NOMO-1 (cell line): ENCODE results near the gene TANK.
A peak's percentile ranks its signal among the peaks of the same experiment; 100 is the strongest.
"Not testable (repeated sequence)": the region's sequence is repeated elsewhere in the genome, so short reads cannot be mapped to it uniquely, and the experiment has no call there.

Experiments
- DNase-seq, 2 experiments: peaks; one replicate each; lab custom pipeline; 2025; ENCODE audit not compliant: unreplicated experiment in 2 of 2; lab: John Stamatoyannopoulos, UW

The TANK gene

DNA sequence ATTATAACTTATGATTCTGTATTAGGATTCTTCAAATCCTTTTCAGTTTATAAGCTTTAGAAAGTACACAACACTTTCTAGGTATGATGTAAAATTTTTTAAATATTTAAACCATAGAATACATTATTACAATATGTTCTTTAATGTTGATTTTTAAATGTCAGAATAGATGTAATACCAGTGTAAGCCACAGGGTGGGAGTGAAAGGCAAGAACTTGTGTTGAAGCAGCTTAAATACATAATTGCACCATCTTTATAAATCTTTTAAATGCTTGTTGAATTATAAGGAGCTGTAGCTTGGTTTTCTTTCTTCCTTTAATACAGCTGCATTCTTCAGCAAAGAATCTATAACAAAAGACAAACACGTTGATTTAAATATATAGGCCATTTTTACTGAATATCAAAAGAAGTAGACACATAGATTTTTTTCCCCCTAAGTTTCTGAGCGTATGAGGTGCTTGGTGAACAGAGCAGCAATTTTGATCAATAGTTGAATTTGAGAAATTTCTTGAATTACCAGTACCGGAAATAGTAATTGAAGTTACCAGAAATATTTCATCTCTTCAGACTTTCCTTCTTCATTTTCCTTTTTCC, 63.0 kb downstream of the TANK start:
- peak in 1 of 2 experiments; percentile 35 for DNase-seq

DNA sequence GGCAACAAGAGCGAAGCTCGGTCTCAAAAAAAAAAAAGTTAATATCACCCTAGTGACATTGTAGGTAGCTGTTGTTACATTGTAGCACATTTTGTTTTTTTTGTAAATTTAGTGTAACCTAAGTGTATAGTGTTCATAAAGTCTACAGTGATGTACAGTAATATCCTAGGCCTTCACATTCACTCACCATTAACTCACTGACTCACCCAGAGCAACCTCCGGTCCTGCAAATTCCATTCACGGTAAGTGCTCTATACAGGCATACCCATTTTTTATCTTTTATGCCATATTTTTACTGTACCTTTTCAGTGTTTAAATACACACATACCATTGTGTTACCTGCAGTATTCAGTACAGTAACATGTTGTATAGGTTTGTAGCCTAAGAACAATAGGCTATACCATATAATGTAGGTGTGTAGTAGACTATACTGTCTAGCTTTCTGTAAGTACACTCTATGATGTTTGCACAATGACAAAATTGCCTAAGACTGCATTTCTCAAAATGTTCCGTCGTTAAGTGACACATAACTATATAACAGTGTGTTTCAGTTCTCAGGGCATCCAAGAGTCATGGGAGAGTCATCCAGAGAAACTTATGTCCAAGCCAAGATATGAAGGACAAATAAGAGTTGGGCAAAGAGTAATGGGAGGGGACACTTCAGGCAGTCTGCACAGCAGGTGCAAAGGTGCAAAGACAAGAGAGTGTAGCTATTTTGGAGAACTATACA, 68.4 kb downstream of the TANK start:
- DNase-seq, result no peak

DNA sequence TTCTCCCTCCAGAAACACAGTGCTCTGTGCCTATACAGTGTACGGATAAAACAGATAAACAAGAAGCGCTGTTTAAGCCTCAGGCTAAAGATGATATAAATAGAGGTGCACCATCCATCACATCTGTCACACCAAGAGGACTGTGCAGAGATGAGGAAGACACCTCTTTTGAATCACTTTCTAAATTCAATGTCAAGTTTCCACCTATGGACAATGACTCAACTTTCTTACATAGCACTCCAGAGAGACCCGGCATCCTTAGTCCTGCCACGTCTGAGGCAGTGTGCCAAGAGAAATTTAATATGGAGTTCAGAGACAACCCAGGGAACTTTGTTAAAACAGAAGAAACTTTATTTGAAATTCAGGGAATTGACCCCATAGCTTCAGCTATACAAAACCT, 70.7 kb downstream of the TANK start:
- no peak for DNase-seq

DNA sequence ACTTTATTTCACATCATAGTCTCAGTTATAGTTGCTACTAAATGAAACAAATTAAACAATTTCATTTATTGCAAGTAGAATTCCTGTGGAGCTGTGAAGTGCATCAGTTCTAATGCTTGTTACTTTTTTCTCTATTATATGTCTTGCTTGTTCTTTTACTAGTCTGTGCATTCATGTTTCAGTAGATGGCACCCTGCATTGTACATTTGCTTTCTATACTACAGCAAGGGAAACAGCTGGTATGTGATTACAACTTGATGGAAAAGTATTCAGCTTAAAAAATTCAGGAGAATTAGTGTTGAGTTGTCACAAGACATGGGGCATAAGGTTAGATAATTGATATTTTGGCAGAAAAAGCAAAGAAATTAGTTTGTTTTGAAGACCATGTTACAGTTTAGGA, 72.3 kb downstream of the TANK start:
- DNase-seq, result no peak

DNA sequence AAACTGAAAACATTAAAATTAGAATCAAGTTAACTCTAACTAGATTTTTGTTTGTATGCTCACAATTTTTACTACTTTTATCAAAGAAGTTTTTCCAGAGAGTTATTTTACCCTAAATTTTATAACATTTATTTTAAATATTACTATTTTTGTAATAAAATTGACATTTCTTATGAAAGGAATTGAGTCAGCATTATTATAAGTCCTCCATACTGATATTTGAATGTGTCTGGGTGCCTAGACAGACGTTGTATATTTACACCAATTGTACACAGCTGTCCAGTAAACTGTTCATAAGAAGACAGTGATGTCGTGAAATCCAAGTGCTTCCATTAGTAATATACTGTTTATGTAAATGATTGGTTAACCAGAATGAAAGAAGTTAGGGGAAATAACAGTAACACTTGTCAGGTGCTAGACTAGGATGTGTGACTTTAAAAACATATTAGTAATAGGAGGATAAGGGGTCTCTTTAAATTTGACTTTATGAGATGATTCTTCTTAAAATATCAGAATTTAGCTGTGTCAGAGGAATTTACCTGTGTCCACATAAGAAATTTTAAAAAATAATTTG, 73.7 kb downstream of the TANK start:
- DNase-seq, result no peak

DNA sequence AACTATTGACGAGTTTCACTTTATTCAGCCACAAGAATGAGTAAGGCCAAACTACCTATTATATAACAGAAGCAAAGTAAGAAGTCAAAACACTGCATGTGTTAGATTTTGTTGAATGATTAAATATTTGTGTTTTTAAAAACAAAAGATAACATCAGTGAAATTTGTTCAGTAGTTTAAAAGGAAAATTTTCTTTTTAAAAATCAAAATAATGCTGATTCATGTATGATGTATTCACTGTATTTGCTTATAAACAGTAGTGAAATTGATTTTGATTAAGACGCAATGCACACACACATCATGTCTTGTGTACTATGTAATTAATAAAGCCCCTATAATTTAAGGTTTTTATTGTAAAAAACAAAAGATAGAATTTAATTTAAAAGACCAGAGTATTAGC, 74.4 kb downstream of the TANK start:
- no peak for DNase-seq

DNA sequence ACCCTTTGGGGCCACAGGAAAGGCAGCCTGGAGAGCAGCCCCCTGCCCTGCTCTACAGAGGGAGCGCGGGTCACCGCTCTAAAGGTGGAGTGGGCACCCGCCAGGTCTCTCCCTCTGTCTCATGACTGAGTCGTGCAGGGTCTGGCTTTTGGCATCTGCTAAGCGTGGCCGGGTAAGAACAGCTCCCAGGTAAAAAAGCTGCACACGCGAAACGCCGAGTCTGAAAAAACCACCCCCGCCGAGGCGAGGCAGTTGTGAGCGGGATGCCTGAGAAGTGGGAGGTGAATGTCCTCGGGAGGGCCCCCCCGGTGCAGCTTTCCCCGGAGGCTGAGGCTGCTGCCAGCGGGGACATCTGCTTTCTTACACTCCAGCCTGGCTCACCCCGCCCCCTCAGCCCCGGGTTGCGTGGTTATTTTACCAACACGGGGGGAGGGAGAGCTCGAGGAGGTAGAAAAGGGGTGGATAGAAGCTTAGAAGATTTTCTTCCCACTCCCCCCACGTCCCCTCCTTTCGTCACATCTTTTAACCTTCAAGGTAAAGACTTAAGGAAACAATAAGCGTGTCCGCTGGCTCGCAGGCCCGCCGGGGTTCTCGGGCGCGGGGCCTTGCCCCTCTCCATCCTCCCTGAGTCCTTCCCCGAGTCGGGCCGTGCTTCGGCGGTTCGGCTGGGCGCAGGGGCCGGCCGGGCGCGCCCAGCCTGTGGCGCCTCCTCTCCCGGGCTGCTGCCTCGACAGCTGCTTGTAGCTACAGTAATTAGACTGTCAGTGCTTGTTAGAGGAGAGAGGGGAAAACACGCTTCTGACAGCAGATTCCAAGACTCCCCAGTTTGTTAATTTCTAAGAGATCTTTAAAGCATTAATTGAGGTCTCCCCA, 77.4 kb downstream of the TANK start:
- no peak for DNase-seq

DNA sequence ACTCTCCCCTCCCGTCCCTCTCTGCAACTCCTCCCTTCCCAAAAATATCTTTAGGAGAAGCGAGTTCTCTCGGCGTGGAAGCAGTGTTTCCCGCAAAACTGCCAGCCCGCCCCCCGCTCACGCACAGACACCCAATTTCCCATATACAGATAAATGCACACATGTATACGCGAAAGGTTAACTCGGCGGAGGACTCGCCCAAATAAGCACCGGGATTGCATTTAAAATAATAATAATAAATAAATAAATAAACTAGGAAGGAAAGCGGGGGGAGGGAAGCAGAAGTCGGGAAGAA, 78.0 kb downstream of the TANK start:
- DNase-seq, result no peak

DNA sequence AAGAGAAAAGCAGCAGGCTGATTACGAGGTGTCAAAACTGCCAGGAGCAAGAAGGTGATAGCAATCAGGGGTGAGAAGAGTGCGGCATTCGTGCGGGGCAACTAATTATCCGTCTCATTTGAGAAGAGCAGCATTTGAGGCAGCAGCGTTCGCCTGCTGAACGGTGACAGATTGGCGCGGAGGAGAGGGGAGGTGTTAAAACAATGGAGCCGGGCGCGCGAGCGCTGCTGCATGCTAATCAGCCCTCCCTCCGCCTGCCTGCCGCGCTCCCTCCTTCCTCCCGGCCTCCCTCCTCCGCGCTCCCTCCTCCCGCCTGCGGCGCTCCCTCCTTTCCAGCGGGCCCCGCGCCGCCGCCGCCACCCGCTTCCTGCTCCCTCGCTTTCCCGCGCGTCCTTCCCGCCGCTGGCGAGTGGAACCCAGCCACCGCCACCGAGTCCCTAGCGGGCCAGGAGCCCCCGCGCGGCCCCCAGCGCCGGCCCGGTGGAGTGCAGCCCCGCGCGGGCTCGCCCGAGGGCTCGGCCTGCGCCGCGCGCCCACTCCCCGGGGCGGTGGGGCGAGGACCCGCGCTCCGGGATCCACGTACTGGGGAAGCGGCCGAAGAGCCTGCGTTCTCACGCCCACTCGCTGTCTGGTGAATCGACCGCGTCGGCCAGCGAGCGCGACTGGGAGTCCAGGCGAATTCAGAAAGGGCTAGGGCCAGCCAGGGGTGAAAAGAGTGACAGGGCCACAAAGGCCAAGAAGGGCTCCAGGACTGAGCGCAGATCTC, 78.5 kb downstream of the TANK start:
- peak in 1 of 2 experiments; percentile 19 for DNase-seq

DNA sequence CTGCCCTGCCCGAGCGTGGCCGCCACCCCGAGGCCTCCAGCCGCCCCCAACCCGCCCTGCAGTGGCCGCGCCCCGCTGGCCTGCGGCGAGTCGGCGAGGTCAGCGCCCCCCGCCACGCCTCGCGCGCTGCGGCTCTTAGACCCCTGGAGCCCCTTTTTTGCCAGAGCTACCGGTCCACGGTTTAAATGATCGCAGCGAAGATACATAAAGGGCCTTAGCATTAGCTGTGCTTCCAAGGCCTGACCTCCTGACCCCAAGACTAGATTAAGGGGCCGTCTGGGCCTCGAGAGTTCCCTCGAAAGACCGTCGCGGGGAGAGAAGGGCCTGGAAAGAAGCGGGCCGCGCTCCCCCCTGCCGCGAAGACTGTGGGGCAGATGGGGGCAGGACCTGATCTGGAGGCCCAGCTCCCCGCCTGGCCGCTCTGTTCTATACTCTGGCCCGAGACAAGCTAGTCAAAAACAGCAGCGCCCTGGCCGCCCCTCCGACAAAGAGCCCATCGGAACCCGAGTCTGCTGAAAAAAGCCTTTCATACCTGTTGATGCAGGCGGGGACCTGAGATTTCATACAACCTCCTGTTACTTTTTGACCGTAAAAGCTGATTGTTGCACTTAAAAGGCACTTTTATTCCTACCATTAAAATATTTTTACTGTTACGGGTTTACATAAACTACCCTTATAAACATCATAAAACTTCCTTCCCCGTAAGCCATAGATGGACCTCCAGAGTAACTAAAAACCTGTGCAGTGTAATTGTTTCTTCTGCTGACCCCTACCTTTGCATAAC, 79.3 kb downstream of the TANK start:
- DNase-seq, result no peak

DNA sequence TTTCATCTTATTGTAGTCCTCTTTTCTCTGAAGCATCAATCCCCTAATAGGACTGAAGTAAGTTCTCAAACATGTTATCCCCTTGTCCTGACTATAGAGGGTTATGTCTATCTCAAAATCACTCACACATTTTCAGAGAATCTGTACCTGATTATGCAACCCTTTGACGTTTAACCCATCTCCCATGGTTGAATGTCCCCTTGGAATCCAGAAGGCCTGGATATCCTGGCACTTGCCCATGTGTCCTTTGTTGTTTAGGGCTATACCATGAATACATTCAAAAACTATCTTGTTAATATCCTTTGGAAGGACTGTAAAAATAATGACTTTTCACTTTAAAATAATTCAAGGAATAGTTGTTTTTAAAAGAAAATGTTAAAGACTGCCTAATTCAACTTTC, 81.7 kb downstream of the TANK start:
- no peak for DNase-seq

DNA sequence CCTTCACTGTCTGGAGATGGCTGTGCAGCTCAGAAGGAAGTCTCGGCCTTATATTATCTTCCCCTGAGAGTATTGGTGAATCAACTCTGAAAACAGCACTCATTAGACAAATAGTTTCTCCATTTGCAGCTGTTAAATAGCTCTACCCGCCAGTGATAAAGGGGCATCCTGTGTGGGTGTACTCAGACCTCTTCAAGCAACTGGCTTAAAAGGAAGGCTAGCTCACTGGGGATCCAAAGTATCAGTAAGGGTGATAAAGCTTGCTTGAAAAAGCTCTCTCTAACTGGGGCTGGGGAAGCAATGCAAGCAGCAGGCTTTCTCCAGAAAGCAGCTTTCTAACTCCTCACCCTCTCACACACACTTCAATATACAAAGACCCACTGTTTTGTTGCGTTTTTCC, 83.1 kb downstream of the TANK start:
- DNase-seq, result no peak

DNA sequence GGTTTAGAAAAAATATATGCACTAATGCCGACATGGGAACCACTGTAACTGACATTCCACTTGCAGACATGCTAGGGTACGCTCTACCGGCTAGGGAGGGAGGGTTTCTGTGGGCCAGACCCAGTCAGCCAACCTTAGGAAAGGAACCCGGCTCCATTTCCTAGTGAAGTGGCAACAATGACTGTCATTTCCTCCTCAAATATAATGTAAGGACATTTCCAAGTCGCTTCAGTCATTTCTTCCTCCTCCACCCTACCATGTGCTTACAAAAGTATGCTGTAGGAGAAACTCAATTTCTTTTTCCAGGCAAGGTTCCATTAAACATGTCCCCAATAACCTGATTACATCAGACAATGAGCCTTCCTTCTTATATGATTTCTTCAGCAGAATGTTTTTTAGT, 83.7 kb downstream of the TANK start:
- no peak for DNase-seq

DNA sequence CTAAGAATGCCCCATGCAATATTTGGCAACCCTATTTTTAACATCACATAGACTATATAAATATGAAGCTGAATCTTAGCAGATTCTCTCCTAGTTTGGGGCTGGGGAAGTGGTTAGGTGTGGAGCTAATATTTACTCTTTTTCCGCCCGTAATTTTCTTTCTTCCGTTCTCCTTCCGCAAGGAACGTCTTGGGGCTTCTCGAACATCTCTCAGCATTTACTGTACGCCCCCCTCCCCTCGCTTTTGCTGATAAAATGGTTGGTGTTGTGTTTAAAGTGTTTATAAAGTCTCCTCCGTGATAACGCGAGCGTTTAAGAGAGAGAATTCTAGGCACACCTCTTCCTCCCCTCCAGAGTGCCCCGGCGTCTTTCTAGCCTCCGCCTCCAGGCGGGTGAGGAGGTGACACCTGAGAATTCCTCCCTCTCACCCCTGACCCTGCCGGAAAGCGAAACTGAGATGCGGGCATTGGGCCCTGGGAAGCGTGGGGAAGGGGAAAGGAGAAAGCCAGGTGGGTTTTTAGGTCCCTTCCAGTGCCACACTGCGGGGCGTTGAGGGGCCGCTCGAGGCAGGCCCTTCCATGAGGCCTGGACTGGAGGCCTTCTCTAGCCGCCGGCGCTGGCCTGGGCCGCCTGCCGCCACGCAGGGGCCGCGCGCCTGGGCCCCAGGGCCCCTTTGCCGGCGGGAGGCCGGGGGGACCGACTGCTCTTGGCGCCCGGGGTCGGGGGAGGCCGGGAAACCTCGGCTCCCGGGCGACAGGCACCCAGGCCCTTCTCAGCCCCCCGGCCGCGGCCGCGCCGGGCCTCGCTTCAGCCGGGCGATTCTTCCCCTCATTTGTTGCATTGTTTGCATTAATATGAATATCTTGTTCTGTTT, 84.4 kb downstream of the TANK start:
- DNase-seq, result not testable (repeated sequence)

DNA sequence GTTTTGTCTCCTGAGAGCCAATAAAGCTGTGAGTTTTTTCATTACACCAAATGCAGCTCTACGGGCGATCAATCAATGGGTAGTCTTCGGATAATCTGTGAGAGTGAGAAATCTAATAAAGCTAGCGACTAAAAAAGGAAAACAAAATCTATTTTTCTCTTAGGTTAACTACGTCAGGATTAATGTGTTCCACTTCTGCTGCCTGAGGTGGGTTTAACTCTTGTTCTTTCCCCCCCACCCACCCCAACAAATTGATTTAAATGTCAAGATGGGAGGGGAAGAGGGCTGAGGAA, 85.0 kb downstream of the TANK start:
- no peak for DNase-seq

DNA sequence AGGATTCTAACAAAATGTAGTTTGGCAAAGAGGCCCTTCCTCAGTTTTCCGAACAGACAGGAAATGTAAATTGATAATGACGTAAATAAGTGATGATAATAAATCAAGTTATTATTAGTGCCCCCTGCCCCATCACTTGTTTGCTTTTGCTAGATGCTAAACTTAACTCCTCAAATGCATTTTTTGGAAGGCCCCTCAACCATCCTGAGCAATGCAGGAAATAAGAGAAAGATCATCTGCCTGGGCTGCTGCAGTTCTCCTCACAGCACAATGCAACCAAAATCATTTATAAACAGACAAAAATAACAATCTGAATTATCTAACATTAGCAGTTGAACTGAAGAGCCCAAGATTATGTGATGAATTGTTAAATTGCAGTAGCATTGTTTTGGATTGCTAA, 85.4 kb downstream of the TANK start:
- no peak for DNase-seq

DNA sequence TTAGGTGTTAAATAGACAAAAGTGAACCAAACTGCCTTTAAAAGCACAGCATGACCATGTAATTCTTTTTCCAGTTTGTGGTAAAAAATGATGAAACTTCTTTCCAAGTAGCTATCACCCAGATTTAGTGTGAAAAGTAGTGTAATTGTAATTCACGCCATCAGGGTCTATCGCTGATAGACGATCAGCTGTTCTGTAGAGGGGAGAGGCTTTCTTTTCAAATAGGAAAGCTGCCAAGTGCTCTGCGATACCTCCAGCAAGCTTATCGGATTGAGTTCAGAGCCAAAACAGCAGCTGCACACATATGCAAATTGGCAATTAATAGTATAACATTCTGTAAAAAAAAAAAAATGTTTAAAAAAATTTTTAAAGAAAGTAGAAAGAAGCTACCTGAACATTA, 86.1 kb downstream of the TANK start:
- no peak for DNase-seq

DNA sequence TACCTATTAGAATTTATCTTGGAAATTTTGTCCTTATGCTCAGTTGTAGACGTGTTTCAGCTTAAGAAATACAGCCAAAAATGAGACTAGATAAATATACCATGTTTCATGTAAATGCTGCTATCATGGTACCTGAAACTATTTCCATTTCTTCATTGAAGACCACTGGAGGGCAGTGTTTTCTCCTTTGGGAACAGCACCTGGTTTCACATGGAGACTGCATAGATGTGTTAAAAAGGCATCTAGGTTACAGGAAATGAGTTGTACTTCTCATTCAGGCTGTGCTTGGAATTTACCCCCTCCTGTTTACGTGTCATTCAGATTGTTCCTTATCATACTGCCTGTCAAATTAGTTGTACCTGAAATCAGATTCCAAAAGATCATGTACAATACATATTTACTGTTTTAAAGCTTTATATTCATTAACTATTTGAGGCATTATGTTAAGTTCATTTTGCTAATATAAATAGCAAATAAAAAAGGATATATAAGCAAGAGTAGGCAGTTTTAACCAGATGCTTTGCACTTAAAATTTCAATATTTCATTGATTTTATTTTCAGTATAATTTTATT, 90.7 kb downstream of the TANK start:
- DNase-seq, result no peak
